ENCODE data around the gene CELF4. TPM values are rescaled to one million over a fixed set of nuclear protein-coding genes. Genes with fewer than 3 reads are reported as not detected.

Gene CELF4
- total and polyA plus RNA-seq, 9 donors, result 0.18 to 2.0 (median 1.1) TPM

DNA sequence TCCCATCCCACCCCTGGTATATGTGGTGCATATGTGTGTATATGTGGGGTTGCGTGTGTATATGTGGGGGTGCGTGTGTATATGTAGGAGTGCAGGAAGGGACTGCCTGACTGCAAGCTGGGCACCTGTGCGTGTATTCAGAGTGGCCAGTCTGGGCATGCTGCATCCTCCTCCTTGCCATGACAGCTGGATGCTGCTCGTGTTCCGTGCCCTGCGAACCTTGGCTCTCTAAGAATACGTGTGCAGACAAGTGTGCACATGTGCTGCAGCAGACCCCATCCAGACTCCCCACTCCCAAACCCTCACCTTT, 222.1 kb downstream of the CELF4 start:
- 34% methylated on average over 5 of the region's 7 CpGs for WGBS (ENCODE audit: insufficient coverage)
- Histone ChIP-seq H3K27ac (ENCODE audit: low read length) (no peak overlapping the region), H3K4me1 (ENCODE audit: control insufficient read depth, insufficient read depth, low read length) (no peaks in the 10 kb centered on the region), H3K9me3 (replicated peaks; ENCODE audit: control insufficient read depth, low read depth, low read length) (no peaks in the 10 kb centered on the region), H3K27me3 (ENCODE audit: control insufficient read depth, insufficient read depth, low read length) (peaks cover 8% of the 10 kb centered on the region), H3K4me3 (ENCODE audit: low read length) (no peak overlapping the region), H3K36me3 (ENCODE audit: control insufficient read depth, insufficient read depth, low read length) (no peaks in the 10 kb centered on the region)
- DNase-seq, result no peak

DNA sequence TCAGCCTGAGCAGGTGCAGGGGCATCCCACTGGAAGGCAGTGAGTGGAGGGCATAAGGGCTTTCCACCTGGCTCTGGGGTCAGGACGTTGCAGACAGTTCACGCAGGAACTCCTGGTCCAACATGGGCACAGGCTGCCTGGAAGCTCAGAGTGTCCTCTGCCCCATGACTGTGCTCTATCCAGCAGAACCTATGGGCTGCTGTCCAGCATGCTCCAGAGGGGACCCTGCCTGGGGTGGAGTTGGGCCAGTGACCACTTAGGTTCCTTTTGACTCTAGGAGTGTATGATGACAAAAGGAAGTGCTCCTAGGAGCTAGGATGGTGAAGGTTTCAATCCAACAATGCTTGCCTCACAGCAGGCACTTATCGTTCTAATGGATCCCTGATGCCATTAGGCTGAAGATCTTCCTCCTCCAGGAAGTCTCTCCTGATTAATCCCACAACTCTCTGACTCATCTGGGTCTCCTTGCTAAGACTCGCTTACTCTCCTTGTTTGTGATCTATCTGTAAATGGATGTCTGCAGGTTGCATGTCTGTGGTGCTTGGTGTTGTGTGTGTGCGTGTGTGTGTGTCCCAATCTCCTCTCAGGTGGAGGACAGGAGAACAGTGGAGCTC, 224.0 kb downstream of the CELF4 start:
- DNase-seq, result no peak
- WGBS (ENCODE audit: insufficient coverage), result 76% methylated on average over 2 of the region's 5 CpGs
- no peak overlapping the region for H3K4me3 ChIP-seq (ENCODE audit: low read length)
- H3K27me3 ChIP-seq (ENCODE audit: control insufficient read depth, insufficient read depth, low read length), result peaks cover 8% of the 10 kb centered on the region
- H3K4me1 ChIP-seq (ENCODE audit: control insufficient read depth, insufficient read depth, low read length), result no peaks in the 10 kb centered on the region
- no peak overlapping the region for H3K27ac ChIP-seq (ENCODE audit: low read length)
- no peaks in the 10 kb centered on the region for H3K36me3 ChIP-seq (ENCODE audit: control insufficient read depth, insufficient read depth, low read length)
- no peaks in the 10 kb centered on the region for H3K9me3 ChIP-seq (replicated peaks; ENCODE audit: control insufficient read depth, low read depth, low read length)

DNA sequence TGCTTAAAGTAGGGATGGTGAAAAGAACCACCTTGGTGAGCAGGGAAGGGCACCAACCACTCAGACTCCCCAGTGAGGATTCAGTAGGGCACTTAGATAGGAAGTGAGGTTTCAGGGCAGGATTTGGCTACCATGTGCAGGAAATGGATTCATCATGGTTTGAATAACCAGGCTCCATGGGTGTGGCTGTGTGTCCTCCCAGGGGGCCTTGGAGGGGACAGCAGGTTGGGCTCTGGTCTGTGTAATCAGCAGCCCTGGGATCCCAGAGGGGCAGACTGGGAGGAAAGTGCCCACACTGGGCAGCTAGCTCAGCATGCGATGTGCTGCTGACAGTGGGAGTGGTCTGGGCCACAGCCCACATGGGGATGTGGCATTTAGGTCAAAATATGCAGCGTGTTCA, 224.6 kb downstream of the CELF4 start:
- H3K4me3 ChIP-seq (ENCODE audit: low read length), result no peak overlapping the region
- H3K27me3 ChIP-seq (ENCODE audit: control insufficient read depth, insufficient read depth, low read length), result peaks cover 8% of the 10 kb centered on the region
- H3K27ac ChIP-seq (ENCODE audit: low read length), result no peak overlapping the region
- no peaks in the 10 kb centered on the region for H3K4me1 ChIP-seq (ENCODE audit: control insufficient read depth, insufficient read depth, low read length)
- WGBS (ENCODE audit: insufficient coverage), result 76% methylated on average over 2 of the region's 2 CpGs
- no peaks in the 10 kb centered on the region for H3K9me3 ChIP-seq (replicated peaks; ENCODE audit: control insufficient read depth, low read depth, low read length)
- no peaks in the 10 kb centered on the region for H3K36me3 ChIP-seq (ENCODE audit: control insufficient read depth, insufficient read depth, low read length)
- DNase-seq, result no peak

DNA sequence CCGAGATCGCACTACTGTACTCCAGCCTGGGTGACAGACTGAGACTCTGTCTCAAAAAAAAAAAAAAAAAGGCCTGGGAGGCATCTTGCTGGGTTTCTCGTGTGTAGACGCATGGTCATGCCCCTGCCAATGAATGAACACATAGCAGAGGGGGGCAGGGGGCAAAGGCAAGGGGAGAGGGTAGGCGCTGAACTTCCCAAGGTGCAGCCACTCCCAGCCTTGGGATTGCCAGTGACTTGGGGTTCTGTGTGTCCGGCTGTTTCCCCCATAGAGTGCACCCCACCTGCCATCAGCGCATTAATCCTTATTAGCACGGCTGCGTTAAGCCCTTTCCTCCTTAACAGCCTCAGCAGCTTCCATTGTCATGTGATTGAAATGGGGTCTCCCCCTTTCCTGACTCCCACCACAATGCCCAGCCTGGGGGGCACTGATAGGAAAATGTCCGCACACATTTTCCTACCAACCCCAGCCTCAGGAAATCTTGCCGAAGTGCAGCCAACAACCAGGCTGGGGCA, 225.8 kb downstream of the CELF4 start:
- 68% methylated on average over 5 of the region's 11 CpGs for WGBS (ENCODE audit: insufficient coverage)
- Histone ChIP-seq H3K9me3 (replicated peaks; ENCODE audit: control insufficient read depth, low read depth, low read length) (no peaks in the 10 kb centered on the region), H3K4me3 (ENCODE audit: low read length) (no peak overlapping the region), H3K27me3 (ENCODE audit: control insufficient read depth, insufficient read depth, low read length) (peaks cover 6% of the 10 kb centered on the region), H3K36me3 (ENCODE audit: control insufficient read depth, insufficient read depth, low read length) (no peaks in the 10 kb centered on the region), H3K4me1 (ENCODE audit: control insufficient read depth, insufficient read depth, low read length) (no peaks in the 10 kb centered on the region), H3K27ac (ENCODE audit: low read length) (no peak overlapping the region)
- no peak for DNase-seq

DNA sequence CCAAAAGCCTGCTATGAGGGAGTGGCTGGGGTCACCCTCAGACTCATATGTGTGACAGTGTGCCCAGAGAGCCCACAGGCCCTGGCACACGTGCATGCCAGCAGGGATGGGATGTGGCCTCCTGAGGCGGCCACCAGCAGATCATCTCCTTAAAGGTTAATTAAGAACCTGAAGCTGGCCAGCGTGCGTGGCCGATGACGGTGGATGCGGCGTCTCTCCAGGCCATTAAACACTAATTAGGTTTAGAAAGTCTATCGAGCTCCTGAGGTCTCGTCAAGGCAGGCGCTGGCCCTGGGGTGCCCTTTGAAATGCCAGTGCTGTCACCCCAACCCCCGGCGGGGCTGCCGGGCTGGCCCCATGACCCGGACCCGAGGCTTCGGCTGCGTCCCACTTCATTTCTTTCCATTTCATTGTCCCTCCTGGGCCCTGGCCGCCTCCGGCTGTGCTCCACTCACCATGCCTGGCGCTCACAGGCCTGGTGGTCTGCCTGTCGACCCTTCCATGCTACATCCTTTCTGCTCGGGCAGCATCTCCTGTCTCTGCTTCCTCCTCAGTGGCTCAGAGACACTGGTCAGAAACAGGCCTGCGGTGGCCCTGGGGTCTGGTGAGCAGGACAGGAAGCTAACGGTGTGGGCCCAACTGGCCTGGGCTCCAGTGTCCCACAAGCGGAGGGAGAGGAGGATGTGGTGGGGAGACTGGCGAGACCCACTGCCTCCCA, 228.9 kb downstream of the CELF4 start:
- Histone ChIP-seq H3K4me1 (ENCODE audit: control insufficient read depth, insufficient read depth, low read length) (no peaks in the 10 kb centered on the region), H3K36me3 (ENCODE audit: control insufficient read depth, insufficient read depth, low read length) (no peaks in the 10 kb centered on the region), H3K4me3 (ENCODE audit: low read length) (no peak overlapping the region), H3K27me3 (ENCODE audit: control insufficient read depth, insufficient read depth, low read length) (no peaks in the 10 kb centered on the region), H3K27ac (ENCODE audit: low read length) (no peak overlapping the region), H3K9me3 (replicated peaks; ENCODE audit: control insufficient read depth, low read depth, low read length) (no peaks in the 10 kb centered on the region)
- no peak for DNase-seq
- WGBS (ENCODE audit: insufficient coverage), result 85% methylated on average over 21 of the region's 27 CpGs

DNA sequence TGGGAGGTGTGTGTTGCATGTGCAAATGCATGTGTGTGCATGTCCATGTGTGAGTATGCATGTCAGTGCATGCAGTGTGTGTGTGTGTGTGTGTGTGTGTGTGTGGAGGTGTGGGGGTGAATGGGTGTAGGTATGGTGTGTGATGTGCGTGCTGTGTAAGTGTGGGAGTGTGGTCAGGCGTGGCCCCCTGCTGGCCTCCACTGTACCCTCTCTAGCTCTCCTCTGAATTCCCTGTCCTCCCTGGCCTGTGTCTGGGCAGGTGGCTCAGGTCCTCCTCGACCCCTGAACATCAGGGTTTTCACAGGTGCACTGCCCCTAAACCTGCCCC, 230.2 kb downstream of the CELF4 start:
- no peak for DNase-seq
- Histone ChIP-seq H3K9me3 (replicated peaks; ENCODE audit: control insufficient read depth, low read depth, low read length) (no peaks in the 10 kb centered on the region), H3K27me3 (ENCODE audit: control insufficient read depth, insufficient read depth, low read length) (no peaks in the 10 kb centered on the region), H3K4me1 (ENCODE audit: control insufficient read depth, insufficient read depth, low read length) (no peaks in the 10 kb centered on the region), H3K4me3 (ENCODE audit: low read length) (no peak overlapping the region), H3K36me3 (ENCODE audit: control insufficient read depth, insufficient read depth, low read length) (no peaks in the 10 kb centered on the region), H3K27ac (ENCODE audit: low read length) (no peak overlapping the region)
- WGBS (ENCODE audit: insufficient coverage), result 65% methylated on average over 2 of the region's 3 CpGs

DNA sequence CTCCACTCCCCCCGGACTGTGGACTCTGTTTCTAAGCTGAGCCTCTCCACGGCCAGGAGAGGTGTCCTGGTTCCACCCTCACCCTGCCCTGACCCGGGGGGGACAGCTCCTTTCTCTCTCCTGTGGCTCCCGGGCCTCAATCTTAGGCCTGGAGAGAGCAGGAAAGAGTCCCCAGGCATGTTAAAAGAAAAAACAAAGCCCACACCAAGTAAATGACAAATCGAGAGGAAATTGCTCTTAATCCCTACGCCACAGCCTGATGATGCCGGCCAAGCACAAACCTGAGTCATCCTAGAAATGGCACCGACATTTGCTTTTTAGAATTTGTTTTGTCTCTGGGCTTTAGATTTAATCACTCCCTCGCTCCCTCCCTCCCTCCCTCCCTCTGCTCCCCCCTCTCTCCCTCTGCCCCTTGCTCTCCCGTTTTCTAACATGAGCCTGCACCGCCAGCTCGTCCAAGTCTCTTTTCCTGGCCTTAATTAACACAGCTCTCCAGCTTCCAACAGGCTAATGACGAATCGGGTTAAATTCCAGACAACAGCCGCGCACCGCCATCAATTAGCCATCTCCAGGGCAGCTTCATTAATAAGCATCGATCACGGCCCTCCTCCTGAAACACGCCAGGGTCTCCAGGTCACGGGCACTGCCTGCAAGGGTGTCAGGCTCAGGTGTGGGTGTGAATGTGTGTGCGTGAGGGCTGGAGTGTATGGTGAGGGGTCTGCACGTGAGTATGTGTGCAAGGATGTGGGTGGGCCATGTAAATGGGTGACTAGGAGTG, 230.8 kb downstream of the CELF4 start:
- peak; percentile 38 for DNase-seq
- Histone ChIP-seq H3K27me3 (ENCODE audit: control insufficient read depth, insufficient read depth, low read length) (no peaks in the 10 kb centered on the region), H3K4me3 (ENCODE audit: low read length) (no peak overlapping the region), H3K36me3 (ENCODE audit: control insufficient read depth, insufficient read depth, low read length) (no peaks in the 10 kb centered on the region), H3K27ac (ENCODE audit: low read length) (no peak overlapping the region), H3K4me1 (ENCODE audit: control insufficient read depth, insufficient read depth, low read length) (no peaks in the 10 kb centered on the region), H3K9me3 (replicated peaks; ENCODE audit: control insufficient read depth, low read depth, low read length) (no peaks in the 10 kb centered on the region)
- WGBS (ENCODE audit: insufficient coverage), result 46% methylated on average over 18 of the region's 23 CpGs

DNA sequence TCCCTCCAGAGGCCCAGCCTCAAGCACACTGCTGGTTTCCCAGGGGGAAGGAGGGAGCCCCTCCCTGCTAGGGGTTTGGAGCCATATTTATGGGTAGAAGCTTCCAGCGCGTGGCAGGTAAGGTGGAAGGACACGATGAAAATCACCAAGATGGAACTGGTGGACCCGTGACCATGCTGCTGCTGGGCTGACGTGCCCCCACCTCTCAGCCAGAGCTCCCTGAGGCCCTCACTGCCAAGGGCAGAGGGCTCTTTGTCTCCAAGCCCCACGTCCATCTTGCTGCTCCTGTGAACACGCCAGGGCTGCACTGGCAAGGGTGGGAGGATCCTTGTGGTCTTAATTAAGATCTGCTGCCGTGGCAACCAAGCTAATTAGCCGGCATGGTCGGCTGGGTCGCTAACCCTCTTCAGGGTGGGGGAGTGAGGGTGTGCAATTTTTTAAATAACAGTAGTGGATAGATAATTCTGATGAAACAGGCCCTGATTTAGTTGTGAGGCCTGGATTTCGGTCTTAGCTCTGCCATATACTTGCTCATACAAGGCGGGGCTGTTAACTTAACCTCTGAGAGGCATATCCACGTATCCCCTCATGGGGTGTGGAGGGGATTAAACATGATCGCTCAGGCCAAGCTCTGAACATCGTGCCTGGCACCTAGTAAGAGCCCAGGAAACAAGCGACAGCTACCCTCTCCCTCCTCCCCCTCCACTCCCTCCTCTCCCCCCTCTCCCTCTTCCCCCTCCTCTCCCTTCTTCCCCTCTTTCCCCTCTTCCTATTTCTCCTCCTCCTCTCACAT, 232.8 kb downstream of the CELF4 start:
- Histone ChIP-seq H3K27ac (ENCODE audit: low read length) (no peak overlapping the region), H3K4me3 (ENCODE audit: low read length) (no peak overlapping the region), H3K27me3 (ENCODE audit: control insufficient read depth, insufficient read depth, low read length) (no peaks in the 10 kb centered on the region), H3K36me3 (ENCODE audit: control insufficient read depth, insufficient read depth, low read length) (no peaks in the 10 kb centered on the region), H3K9me3 (replicated peaks; ENCODE audit: control insufficient read depth, low read depth, low read length) (no peaks in the 10 kb centered on the region), H3K4me1 (ENCODE audit: control insufficient read depth, insufficient read depth, low read length) (no peaks in the 10 kb centered on the region)
- 72% methylated on average over 10 of the region's 17 CpGs for WGBS (ENCODE audit: insufficient coverage)
- no peak for DNase-seq

DNA sequence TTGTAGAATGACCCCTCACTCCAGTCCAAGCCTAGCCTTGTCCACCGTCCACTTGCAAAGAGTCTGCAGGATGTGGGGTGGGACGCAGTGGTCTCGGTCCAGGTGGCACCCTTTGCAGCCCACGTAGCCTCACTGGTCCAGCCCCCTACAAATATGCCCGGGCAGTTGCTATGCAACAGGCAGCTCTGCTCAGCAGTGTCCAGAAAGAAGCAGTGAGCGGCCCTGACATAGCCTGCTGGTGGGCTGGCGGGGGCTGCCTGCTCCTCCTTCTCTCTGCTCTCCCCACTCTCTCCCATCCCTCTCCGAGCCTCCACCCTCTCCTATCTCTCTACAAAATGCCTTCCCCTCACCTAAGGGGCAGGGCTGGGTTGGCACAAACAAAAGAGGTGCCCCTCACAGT, 233.4 kb downstream of the CELF4 start:
- Histone ChIP-seq H3K9me3 (replicated peaks; ENCODE audit: control insufficient read depth, low read depth, low read length) (no peaks in the 10 kb centered on the region), H3K27ac (ENCODE audit: low read length) (no peak overlapping the region), H3K36me3 (ENCODE audit: control insufficient read depth, insufficient read depth, low read length) (no peaks in the 10 kb centered on the region), H3K4me3 (ENCODE audit: low read length) (no peak overlapping the region), H3K4me1 (ENCODE audit: control insufficient read depth, insufficient read depth, low read length) (no peaks in the 10 kb centered on the region), H3K27me3 (ENCODE audit: control insufficient read depth, insufficient read depth, low read length) (no peaks in the 10 kb centered on the region)
- 83% methylated on average over 7 of the region's 8 CpGs for WGBS (ENCODE audit: insufficient coverage)
- no peak for DNase-seq

DNA sequence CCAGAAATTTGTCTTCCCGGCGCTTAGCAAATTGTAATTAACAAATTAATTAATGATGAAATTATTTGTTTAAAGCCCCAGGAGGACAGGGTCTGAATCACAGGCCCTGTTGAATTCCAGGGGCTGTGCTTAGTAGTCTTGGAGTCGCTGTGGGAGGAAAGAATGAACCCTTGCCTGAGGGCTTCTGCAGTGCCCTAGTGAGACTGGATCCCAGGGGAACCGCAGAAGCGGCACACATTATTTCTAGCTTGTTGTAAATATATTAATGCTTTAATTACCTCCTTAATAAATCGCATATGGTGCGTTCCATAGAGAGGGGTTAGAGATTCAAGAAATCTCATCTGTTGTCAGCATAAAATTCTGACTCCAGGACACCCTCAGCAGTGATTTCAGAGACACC, 235.4 kb downstream of the CELF4 start:
- Histone ChIP-seq H3K4me1 (ENCODE audit: control insufficient read depth, insufficient read depth, low read length) (no peaks in the 10 kb centered on the region), H3K27ac (ENCODE audit: low read length) (no peak overlapping the region), H3K9me3 (replicated peaks; ENCODE audit: control insufficient read depth, low read depth, low read length) (no peaks in the 10 kb centered on the region), H3K4me3 (ENCODE audit: low read length) (no peak overlapping the region), H3K27me3 (ENCODE audit: control insufficient read depth, insufficient read depth, low read length) (peaks cover 4% of the 10 kb centered on the region), H3K36me3 (ENCODE audit: control insufficient read depth, insufficient read depth, low read length) (no peaks in the 10 kb centered on the region)
- WGBS (ENCODE audit: insufficient coverage), result no CpG with 5 or more reads among the region's 7 CpGs
- no peak for DNase-seq

All from muscle of leg (tissue), 11 donors.